Hematopoietic multipotent progenitor cell treated with erythropoietin and hydrocortisone succinate and interleukin-3 and kit ligand, for 15 days (in vitro differentiated cells): ENCODE data around the gene ZNF358.
"Not testable (repeated sequence)": the region's sequence is repeated elsewhere in the genome, so short reads cannot be mapped to it uniquely, and the experiment has no call there.

Source experiments
- DNase-seq: peaks from one replicate; pipeline ENCODE4 v3.0.0-alpha.2; 2015; ENCODE audit warnings: low spot score

ZNF358 gene

DNA sequence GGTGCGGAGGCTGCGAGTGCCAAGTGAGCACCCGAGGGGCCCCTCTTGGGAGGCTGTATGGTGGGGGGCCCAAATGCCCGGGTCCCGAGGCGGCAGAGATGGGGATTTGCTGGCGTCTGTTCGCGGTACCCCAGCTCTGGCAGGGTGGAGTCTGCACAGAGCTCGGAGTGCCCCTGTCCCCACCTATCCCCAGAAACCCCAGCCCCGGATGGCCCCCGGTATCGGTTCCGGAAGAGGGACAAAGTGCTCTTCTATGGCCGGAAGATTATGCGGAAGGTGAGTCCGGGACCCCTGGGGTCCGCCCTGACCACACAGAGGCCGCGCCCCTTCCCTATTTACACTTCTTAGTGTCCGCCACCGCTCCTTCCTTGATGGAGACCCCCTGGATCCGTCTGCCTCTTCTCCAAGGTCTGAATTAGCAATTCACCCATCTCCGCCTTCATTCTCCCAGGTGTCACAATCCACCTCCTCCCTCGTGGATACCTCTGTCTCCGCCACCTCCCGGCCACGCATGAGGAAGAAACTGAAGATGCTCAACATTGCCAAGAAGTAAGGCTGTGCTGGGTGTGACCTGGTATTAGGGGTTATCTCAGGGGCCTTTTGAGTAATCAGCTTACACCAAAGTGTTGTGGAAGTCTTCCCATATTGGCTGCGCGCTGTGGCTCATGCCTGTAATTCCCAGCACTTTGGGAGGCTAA, 20.2 kb downstream of the ZNF358 start:
- peak; percentile 77 for DNase-seq

DNA sequence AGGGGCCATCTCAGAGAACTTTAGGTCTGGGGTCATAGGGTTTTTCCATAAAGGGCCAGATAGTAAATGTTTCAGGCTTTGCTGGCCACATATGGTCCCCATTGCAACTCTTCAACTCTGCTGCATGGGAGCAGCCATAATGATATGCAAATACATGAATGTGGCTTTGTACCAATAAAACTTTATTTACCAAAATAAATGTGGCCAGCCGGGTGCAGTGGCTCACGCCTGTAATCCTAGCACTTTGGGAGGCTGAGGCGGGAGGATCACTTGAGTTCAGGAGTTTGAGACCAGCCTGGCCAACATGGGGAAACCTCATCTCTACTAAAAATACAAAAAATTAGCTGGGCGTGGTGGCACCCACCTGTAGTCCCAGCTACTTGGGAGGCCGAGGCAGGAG, 23.1 kb downstream of the ZNF358 start:
- DNase-seq: not testable (repeated sequence)

DNA sequence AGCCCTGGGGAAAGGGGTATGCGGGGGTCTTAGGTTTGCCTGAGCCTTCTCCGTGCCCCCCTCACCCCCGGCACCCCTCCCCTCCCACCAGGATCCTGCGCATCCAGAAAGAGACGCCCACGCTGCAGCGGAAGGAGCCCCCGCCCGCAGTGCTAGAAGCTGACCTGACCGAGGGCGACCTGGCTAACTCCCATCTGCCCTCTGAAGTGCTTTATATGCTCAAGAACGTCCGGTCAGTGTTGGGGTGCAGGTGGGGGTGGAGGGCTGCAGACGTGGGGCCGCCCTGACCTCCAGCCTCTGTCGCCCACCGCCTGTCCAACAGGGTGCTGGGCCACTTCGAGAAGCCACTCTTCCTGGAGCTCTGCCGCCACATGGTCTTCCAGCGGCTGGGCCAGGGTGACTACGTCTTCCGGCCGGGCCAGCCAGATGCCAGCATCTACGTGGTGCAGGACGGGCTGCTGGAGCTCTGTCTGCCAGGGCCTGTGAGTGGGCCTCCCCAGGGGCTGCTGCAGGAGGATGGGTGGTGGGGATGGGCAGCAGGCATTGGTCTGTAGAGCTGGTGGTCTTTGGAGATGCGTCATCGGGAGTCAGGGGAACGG, 24.0 kb downstream of the ZNF358 start:
- DNase-seq: no peak

DNA sequence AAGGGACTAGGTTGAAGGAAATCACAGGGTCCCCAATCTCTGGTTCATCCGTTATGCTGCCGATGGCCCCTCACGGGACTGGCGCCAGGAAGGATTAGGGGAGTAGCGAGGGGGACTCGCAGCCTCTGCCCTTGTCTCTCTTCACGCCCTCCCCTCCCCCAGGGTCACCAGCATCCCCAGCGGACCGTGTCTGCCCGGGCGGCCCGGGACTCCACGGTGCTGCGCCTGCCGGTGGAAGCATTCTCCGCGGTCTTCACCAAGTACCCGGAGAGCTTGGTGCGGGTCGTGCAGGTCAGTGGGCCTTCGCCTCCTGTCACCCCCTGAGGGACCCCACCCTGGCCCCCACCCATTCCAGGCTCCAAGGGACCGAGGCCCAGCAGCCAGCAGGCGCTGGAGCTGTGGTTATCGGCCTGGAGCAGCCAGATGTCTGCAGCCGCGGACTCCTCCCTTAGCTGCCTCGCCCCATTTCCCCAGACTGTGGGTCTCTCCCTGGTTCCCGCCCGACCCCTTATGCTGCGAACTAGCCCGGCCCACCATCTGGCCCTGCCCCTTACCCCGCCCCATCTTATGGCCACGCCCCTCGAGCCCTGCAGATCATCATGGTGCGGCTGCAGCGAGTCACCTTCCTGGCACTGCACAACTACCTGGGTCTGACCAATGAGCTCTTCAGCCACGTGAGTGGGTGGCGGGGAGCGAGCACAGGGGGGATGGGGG, 25.0 kb downstream of the ZNF358 start:
- DNase-seq: peak; percentile 89

DNA sequence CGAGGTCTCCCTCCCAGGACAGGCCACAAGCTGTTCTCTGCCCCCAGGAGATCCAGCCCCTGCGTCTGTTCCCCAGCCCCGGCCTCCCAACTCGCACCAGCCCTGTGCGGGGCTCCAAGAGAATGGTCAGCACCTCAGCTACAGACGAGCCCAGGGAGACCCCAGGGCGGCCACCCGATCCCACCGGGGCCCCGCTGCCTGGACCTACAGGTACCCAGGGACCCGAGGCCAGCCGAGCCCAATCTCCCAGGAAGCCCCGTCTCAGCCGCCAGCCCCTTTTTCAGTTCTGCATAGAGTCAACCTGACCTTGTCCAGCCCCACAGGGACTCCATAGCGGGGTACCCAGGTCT, 25.5 kb downstream of the ZNF358 start:
- DNase-seq: no peak

DNA sequence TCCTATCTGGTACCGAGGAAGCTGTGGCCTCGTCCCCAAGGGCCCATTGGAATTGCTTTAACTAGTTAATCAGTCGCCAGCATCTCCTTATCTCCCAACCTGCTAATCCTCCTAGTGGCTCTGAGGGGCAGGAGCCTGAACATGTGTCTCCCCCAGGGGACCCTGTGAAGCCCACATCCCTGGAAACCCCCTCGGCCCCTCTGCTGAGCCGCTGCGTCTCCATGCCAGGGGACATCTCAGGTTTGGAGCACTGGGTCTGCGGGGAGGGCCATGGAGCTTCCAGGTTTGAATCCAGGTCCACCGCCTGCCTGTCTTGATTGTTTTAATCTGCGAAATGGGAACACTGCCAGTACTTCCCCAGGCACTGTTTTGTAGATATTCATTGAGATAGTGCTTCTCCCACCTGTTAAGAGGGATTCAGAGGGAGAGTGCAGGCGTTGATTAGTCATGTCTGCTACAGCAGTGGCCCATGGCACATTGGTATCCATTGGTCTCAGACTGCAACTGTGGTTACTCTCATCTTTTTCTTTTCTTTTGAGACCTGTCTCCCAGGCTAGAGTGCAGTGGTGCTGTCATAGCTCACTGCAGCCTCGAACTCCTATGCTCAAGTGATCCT, 26.0 kb downstream of the ZNF358 start:
- DNase-seq: no peak

DNA sequence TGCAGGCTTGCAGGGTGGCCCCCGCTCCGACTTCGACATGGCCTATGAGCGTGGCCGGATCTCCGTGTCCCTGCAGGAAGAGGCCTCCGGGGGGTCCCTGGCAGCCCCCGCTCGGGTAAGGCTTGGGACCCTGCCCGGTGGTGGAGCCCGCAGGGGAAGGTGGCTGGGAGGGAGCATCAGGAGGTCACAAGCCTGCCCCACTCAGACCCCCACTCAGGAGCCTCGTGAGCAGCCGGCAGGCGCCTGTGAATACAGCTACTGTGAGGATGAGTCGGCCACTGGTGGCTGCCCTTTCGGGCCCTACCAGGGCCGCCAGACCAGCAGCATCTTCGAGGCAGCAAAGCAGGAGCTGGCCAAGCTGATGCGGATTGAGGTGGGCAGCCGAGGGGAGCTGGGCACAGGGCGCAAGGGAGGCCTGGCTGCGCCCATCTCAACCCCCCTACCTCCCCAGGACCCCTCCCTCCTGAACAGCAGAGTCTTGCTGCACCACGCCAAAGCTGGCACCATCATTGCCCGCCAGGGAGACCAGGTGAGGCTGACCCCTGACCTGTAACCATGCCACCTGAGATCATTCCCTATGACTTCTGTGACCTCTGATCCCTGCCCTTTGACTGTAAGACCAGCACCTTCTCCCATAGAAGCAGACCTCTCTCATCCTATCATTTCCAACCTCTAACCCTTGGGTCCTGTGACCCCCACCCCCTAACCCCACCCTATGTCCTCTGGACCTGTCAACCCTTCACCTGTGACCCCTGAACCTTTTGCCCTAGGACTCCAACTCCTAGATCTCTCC, 26.8 kb downstream of the ZNF358 start:
- no peak for DNase-seq

DNA sequence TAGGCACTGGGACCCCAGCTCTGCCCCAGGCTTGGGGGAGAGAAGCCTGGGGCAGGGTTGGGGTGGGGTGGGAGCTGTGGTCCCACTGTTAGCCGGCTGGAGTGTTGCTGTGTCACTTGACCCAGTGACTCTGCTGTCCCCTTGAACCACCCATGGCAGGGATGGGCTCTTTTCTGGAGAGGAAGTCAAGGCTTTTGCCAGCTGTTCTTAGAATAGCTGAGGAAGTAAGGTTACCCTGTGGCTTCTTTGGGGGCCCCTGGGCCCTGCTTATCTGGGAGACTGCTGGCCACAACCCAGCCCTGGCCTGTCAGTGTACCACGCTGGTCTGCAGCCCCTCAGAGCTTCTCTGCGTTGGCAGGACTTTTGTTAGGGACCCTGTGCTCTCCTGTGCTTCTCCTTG, 28.7 kb downstream of the ZNF358 start:
- DNase-seq: no peak

DNA sequence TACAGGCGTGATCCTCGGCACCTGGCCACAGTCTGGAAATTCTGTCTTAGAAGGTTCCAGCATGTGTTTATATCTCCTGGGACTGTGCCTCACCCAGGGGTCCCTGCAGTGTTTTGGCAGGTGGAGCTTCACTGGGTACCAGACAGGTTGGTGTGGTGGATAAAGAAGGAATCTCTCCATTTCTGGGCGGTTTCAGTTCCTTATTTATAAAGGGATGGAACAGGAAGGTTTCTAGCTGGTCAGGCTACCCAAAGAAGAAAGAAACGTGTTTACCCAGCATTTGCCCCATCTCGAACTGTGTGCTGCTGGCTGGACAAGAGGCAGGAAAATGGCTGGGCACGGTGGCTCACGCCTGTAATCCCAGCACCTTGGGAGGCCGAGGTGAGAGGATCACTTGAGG, 29.4 kb downstream of the ZNF358 start:
- no peak for DNase-seq

DNA sequence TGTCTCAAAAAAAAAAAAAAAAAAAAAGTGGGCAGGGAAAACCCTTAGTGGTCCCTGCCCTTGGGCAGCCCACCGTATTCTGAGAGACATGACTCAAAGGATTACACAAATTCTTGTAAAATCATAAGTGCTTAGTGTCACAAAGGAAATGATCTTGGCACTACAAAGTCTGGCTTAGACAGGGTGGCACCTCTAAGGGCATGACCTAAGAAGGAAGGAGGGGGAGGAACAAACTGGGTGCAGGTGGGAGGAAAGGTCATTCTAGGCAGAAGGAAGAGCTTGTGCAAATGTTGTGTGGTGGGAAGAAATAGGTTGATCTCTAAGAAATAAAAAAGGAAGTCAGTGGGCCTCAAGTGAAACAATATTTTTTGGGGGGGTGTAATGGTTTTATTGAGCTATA, 30.0 kb downstream of the ZNF358 start:
- DNase-seq: no peak

DNA sequence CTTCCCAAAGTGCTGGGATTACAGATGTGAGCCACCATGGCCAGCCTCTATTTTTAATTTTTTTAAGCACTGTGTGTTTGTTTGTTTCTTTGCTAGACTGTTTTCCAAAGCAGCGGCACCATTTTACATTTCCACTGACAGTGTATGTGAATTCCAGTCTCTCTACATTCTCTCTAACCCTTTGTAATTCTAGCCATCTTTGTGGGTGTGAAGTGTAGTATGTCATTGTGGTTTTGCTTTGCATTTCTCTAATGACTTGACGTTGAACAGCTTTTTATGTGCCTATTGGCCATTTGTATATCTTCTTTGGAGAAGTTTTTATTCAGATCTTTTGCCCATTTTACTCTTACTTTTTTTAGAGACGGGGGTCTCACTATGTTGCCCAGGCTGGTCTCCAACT, 31.3 kb downstream of the ZNF358 start:
- no peak for DNase-seq

DNA sequence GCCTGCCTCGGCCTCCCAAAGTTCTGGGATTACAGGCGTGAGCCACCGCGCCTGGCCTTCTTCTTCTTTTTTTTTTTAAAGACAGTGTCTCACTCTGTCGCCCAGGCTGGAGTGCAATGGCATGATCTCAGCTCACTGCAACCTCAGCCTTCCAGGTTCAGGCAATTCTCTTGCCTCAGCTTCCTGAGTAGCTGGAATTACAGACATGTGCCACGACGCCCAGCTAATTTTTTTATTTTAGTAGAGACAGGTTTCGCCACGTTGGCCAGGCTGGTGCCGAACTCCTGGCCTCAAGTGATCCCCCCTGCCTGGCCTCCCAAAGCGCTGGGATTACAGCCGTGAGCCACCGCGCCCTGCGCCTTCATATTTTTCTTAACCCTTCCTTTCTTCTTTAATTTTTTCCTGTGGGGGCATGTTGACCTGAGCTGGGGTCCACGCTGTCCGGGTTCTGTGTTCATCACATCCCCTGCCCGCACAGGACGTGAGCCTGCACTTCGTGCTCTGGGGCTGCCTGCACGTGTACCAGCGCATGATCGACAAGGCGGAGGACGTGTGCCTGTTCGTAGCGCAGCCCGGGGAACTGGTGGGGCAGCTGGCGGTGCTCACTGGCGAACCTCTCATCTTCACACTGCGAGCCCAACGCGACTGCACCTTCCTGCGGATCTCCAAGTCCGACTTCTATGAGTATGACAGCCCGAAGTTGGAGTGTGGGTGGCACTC, 33.7 kb downstream of the ZNF358 start:
- no peak for DNase-seq

DNA sequence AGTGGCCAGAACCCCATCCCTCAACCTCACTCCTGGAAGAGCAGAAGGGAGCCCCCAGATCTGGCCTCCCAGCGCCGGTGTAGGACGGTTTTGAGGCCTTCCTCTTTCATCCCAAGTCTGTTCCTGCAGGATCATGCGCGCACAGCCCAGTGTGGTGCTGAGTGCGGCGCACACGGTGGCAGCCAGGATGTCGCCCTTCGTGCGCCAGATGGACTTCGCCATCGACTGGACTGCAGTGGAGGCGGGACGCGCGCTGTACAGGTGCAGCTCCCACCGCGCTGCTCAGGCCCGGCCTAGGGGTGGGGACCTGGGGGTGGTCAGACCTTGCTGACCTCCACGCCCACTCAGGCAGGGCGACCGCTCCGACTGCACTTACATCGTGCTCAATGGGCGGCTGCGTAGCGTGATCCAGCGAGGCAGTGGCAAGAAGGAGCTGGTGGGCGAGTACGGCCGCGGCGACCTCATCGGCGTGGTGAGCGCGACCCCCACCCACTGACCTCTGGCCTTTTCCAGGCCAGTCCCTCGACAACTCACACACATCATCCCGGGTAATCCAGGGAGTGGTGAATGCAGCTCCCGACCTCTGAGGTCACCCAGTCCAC, 34.4 kb downstream of the ZNF358 start:
- no peak for DNase-seq

DNA sequence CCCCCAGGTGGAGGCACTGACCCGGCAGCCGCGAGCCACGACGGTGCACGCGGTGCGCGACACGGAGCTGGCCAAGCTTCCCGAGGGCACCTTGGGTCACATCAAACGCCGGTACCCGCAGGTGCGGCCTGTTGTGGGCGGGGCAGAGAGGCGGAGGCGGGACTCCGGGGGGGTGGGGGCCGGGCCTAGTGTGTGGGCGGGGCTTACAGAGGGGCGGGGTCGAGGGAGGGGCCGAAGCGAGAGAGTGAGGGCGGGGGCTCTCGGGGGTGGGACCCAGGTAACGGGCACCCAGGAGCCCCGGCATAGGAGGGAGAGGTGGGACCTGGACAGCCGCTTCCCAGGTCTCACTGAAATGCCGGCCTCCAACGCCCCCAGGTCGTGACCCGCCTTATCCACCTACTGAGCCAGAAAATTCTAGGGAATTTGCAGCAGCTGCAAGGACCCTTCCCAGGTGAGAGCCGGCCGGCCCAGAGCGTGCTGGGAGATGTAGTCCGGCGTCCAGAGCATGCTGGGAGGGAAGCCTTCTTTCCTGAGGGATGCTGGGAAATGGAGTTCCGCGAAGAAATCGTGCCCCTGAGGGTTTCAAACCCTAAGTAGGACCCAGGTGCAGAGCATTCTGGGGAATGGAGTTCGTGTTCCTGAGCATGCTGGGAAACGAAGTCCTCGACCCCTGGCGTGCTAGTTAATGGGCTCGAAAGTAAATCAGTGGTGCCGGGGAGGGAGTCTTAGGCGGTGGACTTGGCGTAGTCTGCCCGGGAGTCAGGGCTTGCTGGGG, 35.3 kb downstream of the ZNF358 start:
- peak; percentile 45 for DNase-seq

DNA sequence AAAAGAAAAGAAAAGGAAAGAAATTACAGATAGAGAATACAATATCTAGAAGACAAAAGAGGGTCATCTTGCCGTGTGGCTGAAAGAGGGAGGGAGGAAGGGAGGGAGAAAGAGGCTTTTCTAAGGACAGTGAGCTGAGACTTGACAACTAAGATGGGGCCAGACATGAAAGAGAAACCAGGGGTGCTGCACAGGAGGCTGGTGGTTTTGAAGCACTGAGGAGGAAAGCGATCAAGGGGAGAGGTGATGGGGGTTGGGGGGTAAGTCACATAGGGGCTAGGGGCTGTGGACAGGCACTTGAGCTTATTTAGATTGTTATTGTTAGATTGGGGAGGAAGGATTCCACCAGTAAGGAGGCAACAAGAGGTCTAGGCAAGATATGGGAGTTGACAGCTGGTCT, 36.9 kb downstream of the ZNF358 start:
- no peak for DNase-seq

DNA sequence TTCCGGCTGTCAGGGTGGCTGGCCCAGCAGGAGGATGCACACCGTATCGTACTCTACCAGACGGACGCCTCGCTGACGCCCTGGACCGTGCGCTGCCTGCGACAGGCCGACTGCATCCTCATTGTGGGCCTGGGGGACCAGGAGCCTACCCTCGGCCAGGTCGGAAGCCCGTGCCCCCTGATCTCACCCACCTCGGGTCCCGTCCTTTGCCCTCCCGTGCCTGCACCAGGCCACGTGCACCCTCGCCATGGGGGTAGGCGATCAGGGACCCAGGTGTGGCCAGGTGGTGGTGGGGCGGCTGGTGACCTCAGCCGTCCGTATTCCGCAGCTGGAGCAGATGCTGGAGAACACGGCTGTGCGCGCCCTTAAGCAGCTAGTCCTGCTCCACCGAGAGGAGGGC, 38.7 kb downstream of the ZNF358 start:
- no peak for DNase-seq

DNA sequence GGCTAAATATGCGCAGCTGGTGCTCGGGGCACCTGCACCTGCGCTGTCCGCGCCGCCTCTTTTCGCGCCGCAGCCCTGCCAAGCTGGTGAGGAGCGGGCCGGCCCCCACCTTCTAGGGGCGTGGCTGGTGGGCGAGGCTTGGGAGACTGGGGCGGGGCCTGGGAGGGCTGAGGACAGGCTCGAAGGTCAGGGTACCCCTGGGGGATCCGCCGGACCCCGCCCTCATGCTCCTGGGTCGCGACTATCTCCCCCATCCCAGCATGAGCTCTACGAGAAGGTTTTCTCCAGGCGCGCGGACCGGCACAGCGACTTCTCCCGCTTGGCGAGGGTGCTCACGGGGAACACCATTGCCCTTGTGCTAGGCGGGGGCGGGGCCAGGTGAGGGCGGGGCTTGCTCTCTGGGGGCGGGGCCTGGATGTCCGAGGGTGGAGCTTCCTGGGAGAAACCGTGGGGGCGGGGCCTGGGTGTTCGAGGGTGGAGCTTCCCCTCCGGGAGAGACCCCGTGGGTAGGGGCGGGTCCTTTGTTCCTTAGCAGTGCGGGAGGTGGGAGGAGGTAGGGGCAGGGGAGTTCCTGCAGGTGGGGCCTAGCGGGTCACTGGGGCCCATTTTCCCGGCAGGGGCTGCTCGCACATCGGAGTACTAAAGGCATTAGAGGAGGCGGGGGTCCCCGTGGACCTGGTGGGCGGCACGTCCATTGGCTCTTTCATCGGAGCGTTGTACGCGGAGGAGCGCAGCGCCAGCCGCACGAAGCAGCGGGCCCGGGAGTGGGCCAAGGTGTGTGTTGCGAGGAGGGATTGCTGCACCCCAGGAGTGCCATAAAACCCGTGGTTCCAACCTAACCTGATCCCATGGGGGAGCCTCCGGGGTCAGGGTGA, 39.3 kb downstream of the ZNF358 start:
- DNase-seq: peak; percentile 26

DNA sequence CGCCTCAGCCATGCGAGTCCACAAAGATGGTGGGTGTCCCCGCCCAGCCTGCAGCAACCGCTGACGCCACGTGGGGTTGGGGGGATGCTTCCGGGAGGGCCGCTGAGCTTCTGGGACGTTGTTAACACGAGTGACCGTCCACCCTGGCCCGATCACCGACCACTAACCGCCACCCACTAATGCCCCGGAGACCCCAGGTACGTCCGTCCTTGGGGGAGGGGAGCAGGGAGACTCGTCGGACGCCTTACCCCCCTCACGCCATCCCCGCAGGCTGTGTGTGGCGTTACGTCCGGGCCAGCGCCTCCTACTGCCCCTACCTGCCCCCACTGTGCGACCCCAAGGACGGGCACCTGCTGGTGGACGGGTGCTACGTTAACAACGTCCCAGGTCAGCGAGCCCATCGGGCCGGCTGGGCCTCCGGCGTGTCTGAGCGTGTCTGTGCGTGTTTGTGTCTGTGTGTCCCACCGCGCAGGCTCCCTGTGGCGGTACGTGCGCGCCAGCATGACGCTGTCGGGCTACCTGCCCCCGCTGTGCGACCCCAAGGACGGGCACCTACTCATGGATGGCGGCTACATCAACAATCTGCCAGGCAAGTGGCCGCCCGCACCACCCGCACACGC, 40.9 kb downstream of the ZNF358 start:
- no peak for DNase-seq

DNA sequence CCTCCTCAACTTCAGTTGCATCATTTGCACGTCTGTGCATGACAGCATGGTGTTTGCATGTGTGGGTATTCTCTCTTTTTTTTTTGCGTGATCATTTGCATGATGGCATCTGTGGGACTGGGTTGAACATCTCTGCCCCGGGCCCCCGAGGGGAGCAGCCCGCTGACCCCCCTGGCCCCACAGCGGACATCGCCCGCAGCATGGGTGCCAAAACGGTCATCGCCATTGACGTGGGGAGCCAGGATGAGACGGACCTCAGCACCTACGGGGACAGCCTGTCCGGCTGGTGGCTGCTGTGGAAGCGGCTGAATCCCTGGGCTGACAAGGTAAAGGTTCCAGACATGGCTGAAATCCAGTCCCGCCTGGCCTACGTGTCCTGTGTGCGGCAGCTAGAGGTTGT, 42.8 kb downstream of the ZNF358 start:
- no peak for DNase-seq
